Adrenal gland (tissue), 5 donors: ENCODE measurements around the gene MEF2C.

Experiments used
- POLR2A ChIP-seq, 2 donors: fragments of 450-650 bp; IDR thresholded peaks; one replicate each; pipeline ENCODE4 v1.6.1; 2017; ENCODE audit warnings: antibody characterized with exemption in 2 of 2, mild to moderate bottlenecking in 2 of 2, moderate library complexity in 1 of 2
- TF ChIP-seq, protein P1 (sequence below), 6 experiments: fragments of 450-650 bp in 4 of 6; fragments of 200-600 bp in 2 of 6; sonication (generic) in 1 of 6; IDR thresholded peaks; 1 replicate in 5 of 6; 2 replicates in 1 of 6; pipeline versions ENCODE4 v1.5.1 to v1.8.0; 2016 to 2021; ENCODE audit warnings: antibody characterized with exemption in 6 of 6, mild to moderate bottlenecking in 2 of 6, moderate library complexity in 1 of 6
- donor health status: DM: no; HTN: no; CAD: no.

DNA sequence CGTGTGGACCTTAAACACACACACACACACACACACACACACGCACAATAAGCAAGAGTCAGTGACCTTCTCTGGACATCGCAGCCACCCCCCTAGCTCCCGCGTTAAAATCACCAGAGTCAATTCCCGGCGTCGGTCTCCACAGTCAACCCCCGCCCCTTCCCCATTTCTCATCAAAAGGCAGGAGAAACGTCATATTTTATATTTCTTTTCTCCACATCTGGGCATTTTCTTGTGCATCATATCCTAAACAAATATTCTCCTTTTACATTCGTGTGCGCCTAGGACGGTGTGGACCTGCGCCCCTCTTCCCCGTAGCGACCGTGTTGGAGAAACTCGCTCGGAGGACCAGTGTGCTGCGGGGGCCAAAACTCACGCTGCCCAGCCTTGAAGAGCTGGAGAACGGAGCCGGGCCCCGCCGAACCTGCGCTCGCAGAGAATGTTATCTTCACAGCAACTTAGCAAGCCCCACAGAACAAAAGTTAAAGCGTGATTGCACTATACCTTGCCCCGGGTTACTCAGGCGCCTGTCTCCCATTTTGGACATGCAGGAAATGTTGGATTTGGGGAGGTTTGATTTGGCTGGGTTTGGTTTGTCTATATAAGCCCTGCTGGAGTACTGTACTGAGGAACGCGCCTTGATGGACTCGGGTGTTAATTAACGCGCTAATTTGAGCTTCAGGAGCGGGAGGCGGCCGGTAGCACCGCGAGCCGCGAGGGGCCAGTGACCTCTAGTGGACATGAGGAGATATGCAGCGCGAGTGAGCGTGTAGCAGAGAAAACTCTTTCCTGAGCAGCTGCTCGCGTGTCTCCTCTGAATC, 192.4 kb downstream of the MEF2C start:
- no peak for TF ChIP-seq POLR2A (IDR thresholded peaks at IDR 0.05)
- TF ChIP-seq, protein P1, sequence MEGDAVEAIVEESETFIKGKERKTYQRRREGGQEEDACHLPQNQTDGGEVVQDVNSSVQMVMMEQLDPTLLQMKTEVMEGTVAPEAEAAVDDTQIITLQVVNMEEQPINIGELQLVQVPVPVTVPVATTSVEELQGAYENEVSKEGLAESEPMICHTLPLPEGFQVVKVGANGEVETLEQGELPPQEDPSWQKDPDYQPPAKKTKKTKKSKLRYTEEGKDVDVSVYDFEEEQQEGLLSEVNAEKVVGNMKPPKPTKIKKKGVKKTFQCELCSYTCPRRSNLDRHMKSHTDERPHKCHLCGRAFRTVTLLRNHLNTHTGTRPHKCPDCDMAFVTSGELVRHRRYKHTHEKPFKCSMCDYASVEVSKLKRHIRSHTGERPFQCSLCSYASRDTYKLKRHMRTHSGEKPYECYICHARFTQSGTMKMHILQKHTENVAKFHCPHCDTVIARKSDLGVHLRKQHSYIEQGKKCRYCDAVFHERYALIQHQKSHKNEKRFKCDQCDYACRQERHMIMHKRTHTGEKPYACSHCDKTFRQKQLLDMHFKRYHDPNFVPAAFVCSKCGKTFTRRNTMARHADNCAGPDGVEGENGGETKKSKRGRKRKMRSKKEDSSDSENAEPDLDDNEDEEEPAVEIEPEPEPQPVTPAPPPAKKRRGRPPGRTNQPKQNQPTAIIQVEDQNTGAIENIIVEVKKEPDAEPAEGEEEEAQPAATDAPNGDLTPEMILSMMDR (IDR thresholded peaks at IDR 0.05): peak; percentile 84 to 97 (median 88)
